Cardiac muscle cell (in vitro differentiated cells and primary cell): ENCODE results near the gene ALDH1A3. TPM values are rescaled to one million over a fixed set of nuclear protein-coding genes. Genes with fewer than 3 reads are reported as not detected.

ENCODE experiments used
- DNase-seq, 2 donors: peaks; one replicate each; pipeline versions ENCODE4 v3.0.0 to v3.0.0-alpha.2; 2010 to 2017; ENCODE audit warnings: low read depth in 1 of 2, low spot score in 1 of 2
- H3K27ac ChIP-seq: fragments of 200-600 bp; sonication (generic); 2 replicates; pipeline ENCODE4 v1.5.1; 2016
- H3K27me3 ChIP-seq: fragments of 200-600 bp; sonication (generic); 2 replicates; pipeline ENCODE4 v1.6.0; 2016; ENCODE audit warnings: control low read depth
- H3K36me3 ChIP-seq: fragments of 200-600 bp; sonication (generic); 2 replicates; pipeline ENCODE4 v1.5.1; 2016; ENCODE audit warnings: control low read depth
- H3K4me1 ChIP-seq: fragments of 200-600 bp; sonication (generic); 2 replicates; pipeline ENCODE4 v1.8.1; 2017; ENCODE audit warnings: low read depth, mild to moderate bottlenecking, mixed run types
- H3K4me3 ChIP-seq: fragments of 200-600 bp; sonication (generic); 2 replicates; pipeline ENCODE4 v1.5.1; 2016; ENCODE audit warnings: mild to moderate bottlenecking
- H3K9me3 ChIP-seq: fragments of 200-600 bp; sonication (generic); 2 replicates; pipeline ENCODE4 v1.5.1; 2017; ENCODE audit warnings: low read depth, mild to moderate bottlenecking, control low read depth
- polyA plus RNA-seq: library from polyadenylated mRNA; unstranded; fragments of >200 nt; fragmentation: Nextera tagmentation; extraction: Ambion mirVana; gene quantifications from 2 replicates; pipeline ENCODE4 v1.2.1, GENCODE V29; 2016
- total RNA-seq: library from RNA; depleted of rRNA; stranded (reverse); fragments of >200 nt; gene quantifications from 2 replicates; pipeline ENCODE4 v1.2.3, GENCODE V29; 2016
- TF ChIP-seq, protein P1 (sequence below): IDR thresholded peaks from 2 replicates; pipeline ENCODE4 v1.5.1; 2012; ENCODE audit warnings: low read depth, mild to moderate bottlenecking, low read length

ALDH1A3 gene
- total RNA-seq = not detected in 2 replicates
- 0.28 TPM in 1 of 2 replicates, not detected in the other for polyA plus RNA-seq

DNA sequence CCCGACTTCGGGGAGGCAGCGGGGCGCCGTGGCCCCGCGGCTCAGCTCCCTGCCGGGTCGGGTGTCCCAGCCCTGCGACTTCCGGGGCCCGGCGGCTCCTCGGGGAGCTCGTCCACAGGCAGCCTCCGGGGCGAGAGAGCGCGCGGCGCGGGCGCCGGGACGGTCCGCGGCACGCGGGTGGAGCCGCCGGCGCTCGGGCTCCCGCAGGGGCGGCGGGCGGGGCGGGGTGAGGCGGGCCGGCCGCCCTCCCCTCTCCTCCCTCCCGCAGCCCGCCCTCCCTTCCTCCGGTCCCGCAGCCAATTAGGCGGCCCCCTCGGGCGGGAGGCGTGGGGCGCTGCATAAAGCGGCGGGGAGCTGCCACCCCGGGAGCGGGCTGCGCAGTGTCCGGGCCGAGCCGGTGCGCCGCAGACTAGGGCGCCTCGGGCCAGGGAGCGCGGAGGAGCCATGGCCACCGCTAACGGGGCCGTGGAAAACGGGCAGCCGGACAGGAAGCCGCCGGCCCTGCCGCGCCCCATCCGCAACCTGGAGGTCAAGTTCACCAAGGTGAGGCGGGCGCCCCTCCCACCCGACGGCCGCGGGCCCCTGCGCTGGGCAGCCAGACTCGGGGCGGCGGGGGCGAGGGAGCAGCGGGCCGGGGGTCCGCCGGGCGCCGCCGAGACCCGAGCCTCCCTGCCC lies at the start of gene ALDH1A3:
ALDH1A3 (plus strand) TSS at position 368 of the 675 bp plus-strand sequence; CDS start at position 445, 77 bp downstream.
- Histone ChIP-seq H3K9me3 (no peaks in the 10 kb centered on the region), H3K36me3 (no peaks in the 10 kb centered on the region), H3K4me1 (no peaks in the 10 kb centered on the region), H3K4me3 (peak within 1 kb of the TSS; percentile 33), H3K27me3 (peaks cover 100% of the 10 kb centered on the region), H3K27ac (no peak within 1 kb of the TSS)
- TF ChIP-seq, protein P1, sequence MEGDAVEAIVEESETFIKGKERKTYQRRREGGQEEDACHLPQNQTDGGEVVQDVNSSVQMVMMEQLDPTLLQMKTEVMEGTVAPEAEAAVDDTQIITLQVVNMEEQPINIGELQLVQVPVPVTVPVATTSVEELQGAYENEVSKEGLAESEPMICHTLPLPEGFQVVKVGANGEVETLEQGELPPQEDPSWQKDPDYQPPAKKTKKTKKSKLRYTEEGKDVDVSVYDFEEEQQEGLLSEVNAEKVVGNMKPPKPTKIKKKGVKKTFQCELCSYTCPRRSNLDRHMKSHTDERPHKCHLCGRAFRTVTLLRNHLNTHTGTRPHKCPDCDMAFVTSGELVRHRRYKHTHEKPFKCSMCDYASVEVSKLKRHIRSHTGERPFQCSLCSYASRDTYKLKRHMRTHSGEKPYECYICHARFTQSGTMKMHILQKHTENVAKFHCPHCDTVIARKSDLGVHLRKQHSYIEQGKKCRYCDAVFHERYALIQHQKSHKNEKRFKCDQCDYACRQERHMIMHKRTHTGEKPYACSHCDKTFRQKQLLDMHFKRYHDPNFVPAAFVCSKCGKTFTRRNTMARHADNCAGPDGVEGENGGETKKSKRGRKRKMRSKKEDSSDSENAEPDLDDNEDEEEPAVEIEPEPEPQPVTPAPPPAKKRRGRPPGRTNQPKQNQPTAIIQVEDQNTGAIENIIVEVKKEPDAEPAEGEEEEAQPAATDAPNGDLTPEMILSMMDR = no peak
- DNase-seq = peak; percentile 25 to 80

DNA sequence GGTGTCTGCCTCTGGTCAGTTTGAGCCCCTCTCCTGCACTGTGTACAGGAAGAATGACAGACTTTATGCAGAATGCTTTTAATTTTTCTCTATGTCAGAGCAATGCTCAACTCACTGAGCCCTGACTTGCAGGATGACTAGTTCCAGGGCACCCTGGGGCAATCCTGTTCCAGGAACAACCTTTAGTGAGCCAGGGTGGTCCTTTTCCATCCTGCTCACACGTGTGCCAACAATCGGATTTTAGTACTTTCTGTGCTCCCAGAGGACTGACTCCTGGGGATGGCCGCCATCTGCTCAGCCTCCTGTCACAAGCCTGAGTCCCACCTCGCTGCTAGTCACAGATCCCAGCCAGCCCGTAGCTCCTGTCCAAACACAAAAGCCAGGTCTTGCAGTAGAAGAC lies 48.2 kb upstream of the ALDH1A3 start:
- Histone ChIP-seq H3K27me3 (no peaks in the 10 kb centered on the region), H3K9me3 (no peaks in the 10 kb centered on the region), H3K36me3 (no peaks in the 10 kb centered on the region), H3K4me3 (no peak overlapping the region), H3K27ac (no peak overlapping the region), H3K4me1 (no peaks in the 10 kb centered on the region)
- DNase-seq = no peak
- TF ChIP-seq, protein P1 = no peak

DNA sequence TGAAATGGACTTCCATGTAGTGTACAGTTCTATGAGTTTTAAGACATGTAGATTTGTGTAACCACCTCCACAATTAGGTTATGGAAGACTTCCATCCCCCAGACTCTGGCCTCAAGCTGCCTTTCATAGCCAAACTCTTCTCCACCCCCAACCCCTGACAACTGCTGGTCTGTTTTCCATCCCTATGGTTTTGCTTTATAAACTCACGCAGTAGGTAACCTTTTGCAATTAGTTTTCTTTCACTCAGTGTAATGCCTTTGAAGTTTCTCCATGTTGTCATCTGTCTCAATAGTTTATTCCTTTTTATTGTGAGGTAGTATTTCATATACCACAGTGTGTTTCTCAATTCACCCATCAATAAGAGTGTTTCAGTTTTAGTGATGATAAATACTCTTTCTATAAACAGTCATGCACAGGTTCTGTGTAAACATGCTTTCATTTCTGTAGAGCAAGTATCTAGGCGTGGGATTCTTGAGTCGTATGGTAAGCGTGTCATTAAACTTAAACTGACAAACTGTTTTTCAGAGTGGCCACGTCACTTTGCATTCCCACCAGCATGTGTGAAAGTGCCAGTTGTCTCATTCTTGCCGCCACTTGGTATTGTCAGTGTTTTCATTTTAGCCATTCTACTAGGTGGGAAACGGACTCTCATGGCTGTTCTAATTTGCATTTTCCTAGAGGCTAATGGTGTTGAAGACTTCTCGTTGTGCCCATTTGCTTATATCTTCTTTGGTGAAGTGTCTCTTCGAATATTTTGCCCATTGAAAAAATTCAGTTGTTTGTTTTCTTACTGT lies 47.3 kb upstream of the ALDH1A3 start:
- H3K27me3 ChIP-seq = no peaks in the 10 kb centered on the region
- H3K9me3 ChIP-seq = no peaks in the 10 kb centered on the region
- no peak for DNase-seq
- H3K36me3 ChIP-seq = no peaks in the 10 kb centered on the region
- H3K4me3 ChIP-seq = no peak overlapping the region
- TF ChIP-seq, protein P1 = no peak
- no peak overlapping the region for H3K27ac ChIP-seq
- no peaks in the 10 kb centered on the region for H3K4me1 ChIP-seq

DNA sequence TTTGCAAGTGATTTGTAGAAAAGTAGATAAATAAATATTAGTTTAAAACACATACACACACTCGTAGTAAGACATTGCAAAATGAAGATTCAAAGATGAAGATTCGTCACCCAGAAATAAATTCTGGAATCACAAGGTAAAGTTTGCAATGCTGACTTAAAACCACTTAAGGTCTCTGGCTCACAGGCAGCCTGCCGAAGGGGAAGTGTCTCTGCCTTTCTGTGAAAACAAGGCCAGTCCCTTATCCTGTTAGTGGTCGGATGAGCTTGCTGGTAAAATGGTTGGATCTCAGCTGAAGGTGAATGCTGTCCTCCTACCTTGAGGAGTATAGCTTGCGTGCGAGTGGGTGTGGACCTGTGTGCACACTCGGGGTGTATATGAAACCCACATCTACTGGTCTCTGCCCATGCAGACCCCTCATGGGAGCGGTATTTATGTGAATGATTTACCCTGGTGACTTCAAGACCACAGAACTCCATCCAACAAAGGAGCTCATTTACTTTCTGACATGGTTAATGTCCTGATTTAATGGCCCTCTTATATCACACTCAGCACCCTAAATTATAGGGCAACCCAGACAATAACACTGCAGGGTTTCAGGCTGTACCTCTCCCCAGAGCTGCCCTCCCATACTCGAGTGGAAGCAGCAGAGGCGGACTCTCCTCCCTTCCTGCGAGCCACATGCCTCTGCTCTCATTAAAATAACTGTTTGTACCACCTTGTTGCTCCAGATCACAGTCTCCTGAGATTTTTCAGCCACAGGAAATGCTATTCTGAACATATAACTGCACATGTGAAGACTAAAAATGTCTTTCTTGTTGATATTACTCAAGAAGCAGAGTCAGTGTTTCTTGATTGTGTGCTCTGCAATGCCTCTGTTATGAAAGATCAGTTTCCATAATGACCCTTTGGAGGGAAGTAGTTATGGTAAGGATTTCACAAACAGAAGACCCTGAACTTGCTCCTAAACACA lies 45.9 kb upstream of the ALDH1A3 start:
- Histone ChIP-seq H3K27ac (no peak overlapping the region), H3K4me1 (no peaks in the 10 kb centered on the region), H3K4me3 (no peak overlapping the region), H3K27me3 (no peaks in the 10 kb centered on the region), H3K36me3 (no peaks in the 10 kb centered on the region), H3K9me3 (no peaks in the 10 kb centered on the region)
- TF ChIP-seq, protein P1 = no peak
- no peak for DNase-seq

DNA sequence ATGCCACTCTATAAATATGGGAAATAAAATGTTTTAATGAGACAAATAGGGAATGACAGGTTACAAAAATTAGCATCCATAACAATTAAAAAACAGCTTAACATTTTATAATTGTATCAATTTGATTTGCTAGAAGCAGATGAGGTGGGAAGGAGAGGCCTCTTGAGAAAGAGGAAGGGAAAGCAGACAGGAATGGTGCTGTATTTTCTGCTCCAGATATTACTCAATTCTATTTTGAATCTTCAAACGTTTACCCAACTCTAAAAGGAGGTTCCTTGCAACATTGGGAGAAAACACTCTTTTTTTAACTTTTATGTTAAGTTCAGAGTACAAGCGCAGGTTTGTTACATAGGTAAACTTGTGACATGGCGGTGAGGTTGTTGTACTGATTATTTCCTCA lies 44.9 kb upstream of the ALDH1A3 start:
- Histone ChIP-seq H3K36me3 (no peaks in the 10 kb centered on the region), H3K27ac (no peak overlapping the region)
- DNase-seq = peak in 1 of 2 donors; percentile 7

More for the DNA sequence above, 44.9 kb upstream of the ALDH1A3 start:
- no peaks in the 10 kb centered on the region for H3K9me3 ChIP-seq
- H3K4me1 ChIP-seq = no peaks in the 10 kb centered on the region
- TF ChIP-seq, protein P1 = no peak
- no peaks in the 10 kb centered on the region for H3K27me3 ChIP-seq
- H3K4me3 ChIP-seq = no peak overlapping the region
